Rectal smooth muscle tissue (tissue), 1 donor: ENCODE results near the gene MXI1.
"Not testable (repeated sequence)": the region's sequence is repeated elsewhere in the genome, so short reads cannot be mapped to it uniquely, and the experiment has no call there.

Source experiments
- H3K27ac ChIP-seq: one replicate; pipeline ENCODE4 v1.7.0; 2013; ENCODE audit warnings: low read depth, low read length, inconsistent platforms
- H3K27me3 ChIP-seq: one replicate; pipeline ENCODE4 v1.7.0; 2013; ENCODE audit warnings: low read length; ENCODE audit not compliant: control insufficient read depth, insufficient read depth
- H3K36me3 ChIP-seq: one replicate; pipeline ENCODE4 v1.7.0; 2013; ENCODE audit warnings: low read length; ENCODE audit not compliant: control insufficient read depth, insufficient read depth
- H3K4me1 ChIP-seq: one replicate; pipeline ENCODE4 v1.7.0; 2013; ENCODE audit warnings: low read length; ENCODE audit not compliant: control insufficient read depth, insufficient read depth
- H3K4me3 ChIP-seq: one replicate; pipeline ENCODE4 v1.7.0; 2013; ENCODE audit warnings: low read length
- H3K9ac ChIP-seq: one replicate; pipeline ENCODE4 v1.7.0; 2013; ENCODE audit warnings: low read length

The MXI1 gene

DNA sequence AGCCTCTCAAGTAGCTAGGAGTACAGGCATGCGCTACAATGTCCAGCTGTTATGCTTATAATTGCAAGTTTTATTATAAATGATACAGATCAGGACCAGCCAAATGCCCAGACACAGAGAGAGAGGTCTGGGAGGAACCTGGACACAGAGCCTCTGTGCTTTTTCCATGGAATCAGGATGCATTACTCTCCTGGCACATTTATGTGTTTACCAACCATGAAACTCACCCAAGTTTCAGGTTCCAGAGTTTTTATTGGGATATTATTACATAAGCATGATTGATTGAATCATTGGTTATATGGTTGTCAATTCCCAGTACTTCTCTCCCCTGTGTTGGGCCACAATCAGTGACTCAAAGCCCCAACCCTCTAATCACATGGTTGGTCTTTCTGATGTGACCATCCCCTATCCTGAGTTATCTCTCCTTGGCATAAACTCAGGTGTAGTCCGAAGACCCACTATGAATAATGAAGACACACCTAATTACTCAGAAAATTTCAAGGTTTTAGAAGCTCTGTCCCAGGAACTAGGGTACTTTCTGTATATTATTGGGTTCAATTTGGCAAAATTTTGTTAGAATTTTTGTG lies 30.6 kb downstream of the MXI1 start:
- Histone ChIP-seq H3K4me3 (no peak overlapping the region), H3K27me3 (no peaks in the 10 kb centered on the region), H3K27ac (no peak overlapping the region), H3K36me3 (no peaks in the 10 kb centered on the region), H3K9ac (no peak overlapping the region), H3K4me1 (no peaks in the 10 kb centered on the region)

DNA sequence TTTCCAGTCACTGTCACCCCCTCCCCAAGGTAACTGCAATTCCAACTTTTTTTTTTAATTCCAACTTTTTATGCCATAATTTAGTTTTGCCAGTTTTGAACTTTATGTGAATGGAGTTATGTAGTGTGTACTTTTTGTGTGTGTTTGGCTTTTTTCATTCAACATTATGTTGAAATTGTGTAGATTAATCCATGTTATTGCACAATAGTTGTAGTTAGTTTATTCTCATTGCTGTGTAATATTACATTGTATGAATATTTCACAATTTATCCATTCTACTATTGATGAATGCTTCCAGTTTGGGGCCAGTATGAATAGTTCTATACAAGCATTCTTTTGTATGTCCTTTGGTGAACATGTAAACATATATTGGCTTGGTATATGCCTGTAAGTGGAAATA lies 32.5 kb downstream of the MXI1 start:
- Histone ChIP-seq H3K4me1 (peaks cover 2% of the 10 kb centered on the region), H3K9ac (no peak overlapping the region), H3K27me3 (no peaks in the 10 kb centered on the region), H3K36me3 (no peaks in the 10 kb centered on the region), H3K27ac (no peak overlapping the region), H3K4me3 (no peak overlapping the region)

DNA sequence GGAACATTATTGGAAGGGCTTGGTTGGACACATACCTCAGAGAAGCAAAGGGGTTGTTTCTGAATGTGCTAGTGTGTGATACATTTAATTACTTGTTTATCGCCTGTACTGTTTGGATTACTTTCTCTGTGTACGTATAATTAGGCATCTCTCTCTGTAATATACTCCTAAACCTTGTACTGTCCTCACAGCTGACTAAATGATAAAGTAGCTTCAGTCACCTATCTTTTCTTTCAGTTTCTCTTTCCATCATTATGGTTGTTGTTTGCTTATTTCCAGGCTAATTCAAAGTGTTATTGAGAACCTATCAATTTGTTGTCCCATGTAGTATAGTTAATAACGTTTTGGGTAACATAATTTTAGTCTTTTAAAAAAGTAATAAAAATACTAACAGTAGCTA lies 34.0 kb downstream of the MXI1 start:
- no peak overlapping the region for H3K9ac ChIP-seq
- H3K36me3 ChIP-seq: no peaks in the 10 kb centered on the region
- H3K4me3 ChIP-seq: no peak overlapping the region
- H3K27me3 ChIP-seq: no peaks in the 10 kb centered on the region
- peaks cover 2% of the 10 kb centered on the region for H3K4me1 ChIP-seq
- H3K27ac ChIP-seq: no peak overlapping the region

DNA sequence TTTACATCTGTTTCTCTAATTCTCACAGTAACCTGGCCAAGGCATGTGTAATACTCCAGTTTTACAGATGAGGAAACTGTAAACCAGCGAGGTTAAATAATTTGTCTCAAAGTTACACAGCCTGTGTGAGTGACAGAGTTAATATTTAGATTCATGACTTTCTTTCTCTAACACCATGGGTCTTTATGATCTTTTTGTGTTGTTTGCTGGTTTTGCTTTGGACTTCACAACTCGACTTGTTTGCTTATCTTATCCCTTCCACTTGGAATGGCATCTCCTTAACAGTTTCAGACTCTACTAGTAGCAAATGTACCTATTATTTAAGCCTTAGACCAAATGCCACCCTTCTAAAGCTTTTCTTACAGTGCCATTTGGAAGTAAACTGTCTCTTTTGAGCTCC lies 34.4 kb downstream of the MXI1 start:
- no peak overlapping the region for H3K27ac ChIP-seq
- H3K36me3 ChIP-seq: no peaks in the 10 kb centered on the region
- peaks cover 2% of the 10 kb centered on the region for H3K4me1 ChIP-seq
- no peak overlapping the region for H3K4me3 ChIP-seq
- H3K9ac ChIP-seq: no peak overlapping the region
- H3K27me3 ChIP-seq: no peaks in the 10 kb centered on the region

DNA sequence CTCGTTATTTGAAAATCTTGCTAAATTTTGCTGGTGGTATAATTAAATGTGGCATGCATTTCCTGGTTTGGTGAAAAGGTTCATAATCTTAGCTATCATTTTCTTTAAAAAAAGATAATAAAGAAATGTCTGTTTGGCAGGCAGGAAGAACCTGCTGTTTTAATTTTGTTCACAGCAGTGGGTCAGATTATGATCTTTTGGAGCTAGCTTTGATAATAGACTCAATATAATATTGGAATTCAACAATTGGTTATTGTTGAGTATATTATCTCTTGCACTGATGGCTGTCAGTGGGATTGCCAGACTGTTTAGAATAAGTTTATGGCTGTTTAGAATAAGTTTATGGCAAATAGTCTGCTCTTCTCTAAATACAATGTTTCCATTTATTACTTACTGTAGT lies 35.1 kb downstream of the MXI1 start:
- Histone ChIP-seq H3K4me1 (peaks cover 2% of the 10 kb centered on the region), H3K36me3 (no peaks in the 10 kb centered on the region), H3K27me3 (no peaks in the 10 kb centered on the region), H3K4me3 (no peak overlapping the region), H3K9ac (no peak overlapping the region), H3K27ac (no peak overlapping the region)

DNA sequence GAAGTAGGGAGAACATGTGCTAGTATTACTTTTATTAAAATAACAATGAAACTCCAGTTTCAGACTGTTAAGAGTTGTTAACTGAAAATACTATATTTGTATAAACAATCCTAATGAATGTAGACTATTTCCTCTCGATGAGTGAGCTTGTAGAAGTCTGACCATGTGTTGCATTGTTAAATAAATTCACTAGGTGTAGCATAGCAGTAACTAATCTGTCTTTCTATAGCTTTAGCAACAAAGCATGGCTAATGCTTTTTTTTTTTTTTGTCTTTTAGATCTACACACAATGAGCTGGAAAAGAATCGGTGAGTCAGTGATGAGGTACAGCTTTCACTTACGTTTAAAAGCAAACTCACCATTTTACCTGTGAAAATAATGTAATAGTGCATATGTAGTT lies 37.1 kb downstream of the MXI1 start:
- Histone ChIP-seq H3K36me3 (no peaks in the 10 kb centered on the region), H3K9ac (no peak overlapping the region), H3K4me3 (no peak overlapping the region), H3K4me1 (peaks cover 2% of the 10 kb centered on the region), H3K27me3 (no peaks in the 10 kb centered on the region), H3K27ac (no peak overlapping the region)

DNA sequence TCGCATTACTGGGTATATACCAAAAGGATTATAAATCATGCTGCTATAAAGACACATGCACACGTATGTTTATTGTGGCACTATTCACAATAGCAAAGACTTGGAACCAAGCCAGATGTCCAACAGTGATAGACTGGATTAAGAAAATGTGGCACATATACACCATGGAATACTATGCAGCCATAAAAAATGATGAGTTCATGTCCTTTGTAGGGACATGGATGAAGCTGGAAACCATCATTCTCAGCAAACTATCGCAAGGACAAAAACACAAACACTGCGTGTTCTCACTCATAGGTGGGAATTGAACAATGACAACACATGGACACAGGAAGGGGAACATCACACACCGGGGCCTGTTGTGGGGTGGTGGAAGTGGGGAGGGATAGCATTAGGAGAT lies 40.4 kb downstream of the MXI1 start:
- not testable (repeated sequence) for H3K4me1 ChIP-seq, H3K4me3 ChIP-seq, H3K9ac ChIP-seq, H3K27me3 ChIP-seq, H3K36me3 ChIP-seq, H3K27ac ChIP-seq

DNA sequence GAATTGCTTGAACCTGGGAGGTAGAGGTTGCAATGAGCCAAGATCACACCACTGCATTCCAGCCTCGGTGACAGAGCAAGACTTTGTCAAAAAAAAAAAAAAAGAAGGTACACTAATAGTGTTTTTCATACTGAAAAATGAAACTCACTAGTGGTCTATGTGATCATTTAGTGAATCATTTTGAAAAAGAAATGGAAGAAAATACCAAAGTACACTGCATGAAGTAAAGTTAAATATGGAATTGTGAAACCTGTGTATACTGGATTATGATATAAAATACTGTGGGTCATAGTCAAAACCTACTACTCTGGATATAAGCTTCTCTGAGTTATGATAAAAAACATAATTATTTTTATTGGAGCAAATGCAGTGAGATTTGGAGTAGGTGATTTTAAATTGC lies 42.1 kb downstream of the MXI1 start:
- not testable (repeated sequence) for H3K36me3 ChIP-seq, H3K4me1 ChIP-seq, H3K27me3 ChIP-seq, H3K27ac ChIP-seq, H3K9ac ChIP-seq, H3K4me3 ChIP-seq

DNA sequence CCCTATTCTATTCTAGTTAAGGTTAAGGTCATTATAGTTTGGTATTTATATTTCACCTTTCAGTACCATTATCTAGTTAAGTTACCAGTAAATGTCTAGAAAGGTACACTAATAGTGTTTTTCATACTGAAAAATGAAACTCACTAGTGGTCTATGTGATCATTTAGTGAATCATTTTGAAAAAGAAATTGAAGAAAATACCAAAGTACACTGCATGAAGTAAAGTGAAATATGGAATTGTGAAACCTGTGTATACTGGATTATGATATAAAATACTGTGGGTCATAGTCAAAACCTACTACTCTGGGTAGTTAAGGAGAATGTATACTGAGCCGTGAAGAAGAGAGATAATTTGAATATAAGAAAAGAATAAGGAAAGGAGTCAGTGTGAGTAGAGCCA lies 44.0 kb downstream of the MXI1 start:
- H3K4me3 ChIP-seq, H3K27ac ChIP-seq, H3K4me1 ChIP-seq, H3K27me3 ChIP-seq, H3K36me3 ChIP-seq, H3K9ac ChIP-seq: not testable (repeated sequence)

DNA sequence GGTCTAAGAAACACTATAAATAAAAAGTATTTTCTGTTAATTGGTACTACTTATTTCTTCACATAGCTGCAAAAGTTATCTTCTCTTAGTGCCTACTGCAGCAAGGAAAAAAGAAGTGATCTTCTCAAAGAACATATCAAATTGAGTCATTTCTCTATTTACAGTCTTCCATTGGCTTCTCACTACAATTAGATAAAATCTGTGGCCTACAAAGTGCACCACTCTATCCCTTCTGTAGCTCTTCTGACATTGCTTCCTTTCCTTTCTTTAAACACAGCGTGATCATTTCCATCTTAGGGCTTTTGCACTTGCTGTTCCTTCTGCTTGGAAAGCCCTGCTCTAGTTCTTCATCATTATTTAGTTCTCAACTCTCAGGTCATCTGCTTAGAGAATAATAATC lies 44.7 kb downstream of the MXI1 start:
- H3K9ac ChIP-seq: no peak overlapping the region
- H3K27ac ChIP-seq: peak overlapping the region; percentile 22

DNA sequence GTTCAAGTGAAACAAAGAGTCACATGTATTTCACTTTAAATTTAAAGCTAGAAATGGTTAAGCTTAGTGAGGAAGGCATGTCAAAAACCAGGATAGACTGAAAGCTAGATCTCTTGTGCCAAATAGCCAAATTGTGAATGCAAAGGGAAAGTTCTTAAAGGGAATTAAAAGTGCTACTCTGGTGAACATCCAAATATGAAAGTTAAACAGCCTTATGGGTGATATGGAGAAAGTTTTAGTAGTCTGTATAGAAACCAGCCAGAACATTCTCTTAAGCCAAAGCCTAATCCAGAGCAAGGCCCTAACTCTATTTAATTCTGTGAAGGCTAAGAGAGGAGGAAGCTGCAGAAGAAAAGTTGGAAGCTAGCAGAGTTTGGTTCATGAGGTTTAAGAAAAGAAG lies 47.1 kb downstream of the MXI1 start:
- H3K27ac ChIP-seq: no peak overlapping the region
- H3K27me3 ChIP-seq: no peaks in the 10 kb centered on the region
- no peak overlapping the region for H3K9ac ChIP-seq
- H3K4me1 ChIP-seq: peaks cover 4% of the 10 kb centered on the region
- H3K36me3 ChIP-seq: no peaks in the 10 kb centered on the region
- H3K4me3 ChIP-seq: no peak overlapping the region

More for the DNA sequence above, 44.7 kb downstream of the MXI1 start:
- H3K36me3 ChIP-seq: no peaks in the 10 kb centered on the region
- peaks cover 4% of the 10 kb centered on the region for H3K4me1 ChIP-seq
- no peak overlapping the region for H3K4me3 ChIP-seq
- H3K27me3 ChIP-seq: no peaks in the 10 kb centered on the region

DNA sequence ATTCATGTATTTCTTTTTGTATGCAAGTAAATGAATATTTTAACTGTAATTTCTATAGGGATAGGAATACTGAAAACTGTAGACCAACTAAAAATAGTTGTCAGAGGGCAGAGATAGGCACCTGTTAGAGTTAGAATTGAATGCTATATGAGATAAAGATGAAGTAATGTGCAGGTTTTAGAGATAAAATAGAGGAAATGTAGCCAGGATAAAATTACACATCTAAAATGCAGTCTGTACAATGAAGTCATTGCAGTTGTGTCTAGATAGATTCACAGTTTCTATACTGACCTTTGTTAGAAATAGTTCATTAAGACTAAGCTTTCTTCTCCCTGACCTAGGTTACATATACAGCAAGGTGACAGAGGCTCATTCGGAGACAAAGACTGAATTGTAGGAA lies 51.1 kb downstream of the MXI1 start:
- no peak overlapping the region for H3K27ac ChIP-seq
- peaks cover 15% of the 10 kb centered on the region for H3K4me1 ChIP-seq
- no peak overlapping the region for H3K4me3 ChIP-seq
- H3K27me3 ChIP-seq: no peaks in the 10 kb centered on the region
- no peak overlapping the region for H3K9ac ChIP-seq
- H3K36me3 ChIP-seq: no peaks in the 10 kb centered on the region

DNA sequence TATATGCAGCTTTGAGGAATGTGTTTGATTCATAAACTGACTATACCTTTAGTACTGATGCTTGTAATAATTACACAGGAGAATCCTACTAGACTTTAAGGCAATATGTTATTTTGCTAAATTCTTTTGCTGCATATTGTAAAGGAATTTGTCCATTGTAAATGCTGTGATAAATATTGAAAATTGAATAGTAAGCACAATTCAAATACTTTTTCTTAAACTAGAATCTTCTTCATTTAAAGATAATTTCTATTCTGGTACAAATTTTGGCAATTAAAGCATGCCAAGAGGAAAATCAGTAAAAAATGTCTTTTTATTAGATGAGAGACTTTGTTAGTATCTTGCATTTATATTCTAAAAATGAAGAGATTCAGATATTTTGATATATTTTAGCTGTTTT lies 51.9 kb downstream of the MXI1 start:
- H3K36me3 ChIP-seq: no peaks in the 10 kb centered on the region
- H3K4me1 ChIP-seq: peaks cover 15% of the 10 kb centered on the region
- no peaks in the 10 kb centered on the region for H3K27me3 ChIP-seq
- no peak overlapping the region for H3K9ac ChIP-seq
- no peak overlapping the region for H3K4me3 ChIP-seq
- no peak overlapping the region for H3K27ac ChIP-seq
